Pancreas (tissue), 10 donors: ENCODE results near the gene STPG1. TPM values are rescaled to one million over a fixed set of nuclear protein-coding genes. Genes with fewer than 3 reads are reported as not detected.

Experiments
- ATAC-seq, 4 donors: fragments of 200-7000 bp; cut with Tn5 transposase; one replicate each; pipeline versions ENCODE4 v1.8.0 to v1.9.1; 2020; ENCODE audit warnings: mild to moderate bottlenecking in 4 of 4, moderate library complexity in 4 of 4
- DNase-seq, 6 donors: peaks; one replicate each; pipeline ENCODE4 v3.0.0-alpha.2; 2020
- FAIRE-seq: peaks from 2 replicates; lab custom pipeline; 2012; peaks lifted over from hg19 to GRCh38; lab: Jason Lieb, UNC
- H3K27ac ChIP-seq, 4 donors: fragments of 200-600 bp; sonication (generic); 1 replicate in 3 of 4; 2 replicates in 1 of 4; pipeline versions ENCODE4 v1.5.0 to v1.8.0; 2020
- H3K27me3 ChIP-seq, 4 donors: fragments of 200-600 bp; one replicate each; pipeline ENCODE4 v1.8.0; 2021
- H3K36me3 ChIP-seq, 3 donors: fragments of 200-600 bp; sonication (generic) in 1 of 3; one replicate each; pipeline versions ENCODE4 v1.5.0 to v1.8.0; 2020 to 2021
- H3K4me1 ChIP-seq, 3 donors: fragments of 200-600 bp; one replicate each; pipeline ENCODE4 v1.8.0; 2021
- H3K4me3 ChIP-seq, 4 donors: fragments of 200-600 bp; sonication (generic) in 2 of 4; one replicate each; pipeline versions ENCODE4 v1.5.0 to v1.8.0; 2020 to 2021
- H3K9me3 ChIP-seq, 4 donors: fragments of 200-600 bp; one replicate each; pipeline ENCODE4 v1.8.0; 2021
- CTCF ChIP-seq, 4 donors: fragments of 200-600 bp; sonication (generic) in 3 of 4; IDR thresholded peaks; one replicate each; pipeline versions ENCODE4 v1.5.0 to v1.8.0; 2021; ENCODE audit warnings: antibody characterized with exemption in 4 of 4
- WGBS, 2 donors: extraction: QIAGEN DNeasy Blood & Tissue Kit; methylation state at CpG; one replicate each; pipeline ENCODE4 v1.1.7; 2013; 5-methylcytosine and 5-hydroxymethylcytosine counted together
- intact Hi-C, 3 donors: fragments of 100-400 bp; cut with DNase I; formaldehyde crosslinking; loops; one replicate each; pipeline versions ENCODE4 v1.11.1 to v1.14.2; 2022
- polyA plus RNA-seq, 2 donors: library from polyadenylated mRNA; stranded (reverse); fragments of 200-250 nt; gene quantifications; one replicate each; pipeline ENCODE4 v1.2.3, GENCODE V29; 2013
- total RNA-seq, 6 donors: library from RNA; stranded (reverse); fragmentation: NEBNext Ultra II Directional in 4 of 6; extraction: Animal tissue kit (Norgen Biotek cat#: 25700) in 4 of 6; gene quantifications; one replicate each; pipeline versions ENCODE4 v1.2.1 to v1.2.4, GENCODE V29; 2021 to 2023
- donor health status: healthy with polysubstance abuse.
- donor health status: DM: no; HTN: no; CAD: no; lungs with moderate emphysema.
- donor health status: DM: no; HTN: no; CAD: no.
- donor health status: control.
- donor health status: control.
- donor health status: Bipolar disorder and iron deficiency.
- donor health status: DM: yes; HTN: yes; CAD: no.
- donor health status: DM: no; HTN: no; CAD: no.
- donor health status: DM: no; HTN: no; CAD: no.
- donor health status: DM: yes; HTN: yes; CAD: no.

STPG1 gene
- total and polyA plus RNA-seq, 8 donors = 2.7 to 6.3 (median 3.5) TPM

GRCh38 chr1:24357038-24357437 is 56.5 kb downstream of the STPG1 start:
- DNase-seq (no peak), ATAC-seq (no peak), FAIRE-seq (no peak)
- Histone ChIP-seq H3K9me3 (no peaks in the 10 kb centered on the region), H3K27me3 (no peaks in the 10 kb centered on the region), H3K4me3 (no peak overlapping the region), H3K4me1 (no peaks in the 10 kb centered on the region), H3K27ac (no peak overlapping the region), H3K36me3 (peaks cover 0 to 11% (median 0%) of the 10 kb centered on the region in 3 donors)
- 76 to 77% methylated on average over 7 of the region's 7 CpGs for WGBS, 2 donors
- no peak for TF ChIP-seq CTCF (IDR thresholded peaks at IDR 0.05)
- intact Hi-C loops = no loop called here

GRCh38 chr1:24355466-24355865 is 58.1 kb downstream of the STPG1 start:
- no peak overlapping the region for H3K27ac ChIP-seq
- no peak overlapping the region for H3K4me3 ChIP-seq
- H3K36me3 ChIP-seq = peaks cover 0 to 11% (median 0%) of the 10 kb centered on the region in 3 donors
- DNase-seq (no peak), FAIRE-seq (no peak), ATAC-seq (no peak)
- WGBS, 2 donors = 57 to 65% methylated on average over 3 of the region's 3 CpGs
- intact Hi-C loops = no loop called here
- no peak for TF ChIP-seq CTCF (IDR thresholded peaks at IDR 0.05)
- H3K27me3 ChIP-seq = no peaks in the 10 kb centered on the region
- H3K4me1 ChIP-seq = no peaks in the 10 kb centered on the region
- no peaks in the 10 kb centered on the region for H3K9me3 ChIP-seq

GRCh38 chr1:24353292-24353891 is 60.2 kb downstream of the STPG1 start:
- WGBS, 2 donors = 88 to 98% methylated on average over 4 of the region's 4 CpGs
- Histone ChIP-seq H3K36me3 (peaks cover 0 to 5% (median 0%) of the 10 kb centered on the region in 3 donors), H3K4me1 (no peaks in the 10 kb centered on the region), H3K27ac (no peak overlapping the region), H3K27me3 (no peaks in the 10 kb centered on the region), H3K4me3 (no peak overlapping the region), H3K9me3 (no peaks in the 10 kb centered on the region)
- no peak for ATAC-seq
- no peak for TF ChIP-seq CTCF (IDR thresholded peaks at IDR 0.05)
- no peak for FAIRE-seq
- DNase-seq = no peak
- intact Hi-C loops = no loop called here

- ATAC-seq (no peak), DNase-seq (no peak), FAIRE-seq (no peak)
- TF ChIP-seq CTCF (IDR thresholded peaks at IDR 0.05) = no peak
- Histone ChIP-seq H3K27ac (no peak overlapping the region), H3K9me3 (no peaks in the 10 kb centered on the region), H3K4me3 (no peak overlapping the region), H3K27me3 (no peaks in the 10 kb centered on the region), H3K4me1 (no peaks in the 10 kb centered on the region), H3K36me3 (no peaks in the 10 kb centered on the region)
- WGBS, 2 donors = 64% methylated on average over 7 of the region's 7 CpGs
- intact Hi-C loops = no loop called here
These were observed 61.5 kb downstream of the STPG1 start for GRCh38 chr1:24351918-24352627.

GRCh38 chr1:24351247-24351646 is 62.3 kb downstream of the STPG1 start:
- Histone ChIP-seq H3K4me3 (no peak overlapping the region), H3K9me3 (no peaks in the 10 kb centered on the region), H3K27ac (no peak overlapping the region), H3K4me1 (no peaks in the 10 kb centered on the region), H3K27me3 (no peaks in the 10 kb centered on the region), H3K36me3 (no peaks in the 10 kb centered on the region)
- FAIRE-seq (no peak), DNase-seq (no peak), ATAC-seq (no peak)
- intact Hi-C loops = no loop called here
- 80 to 91% methylated on average over 4 of the region's 4 CpGs for WGBS, 2 donors
- no peak for TF ChIP-seq CTCF (IDR thresholded peaks at IDR 0.05)
